NK-92 treated with Interleukin-12 subunit alpha and Interleukin-12 subunit beta, amount 100 ng/mL, for 24 hours (cell line): ENCODE data around the gene SCUBE1.

Experiments
- DNase-seq: peaks from one replicate; lab custom pipeline; 2025; lab: John Stamatoyannopoulos, UW

The SCUBE1 gene

GRCh38 chr22:43213962-43214361 lies 129.2 kb downstream of the SCUBE1 start:
- DNase-seq, result no peak

GRCh38 chr22:43213051-43213450 lies 130.1 kb downstream of the SCUBE1 start:
- no peak for DNase-seq

- DNase-seq, result no peak
Observed at GRCh38 chr22:43212434-43212952, 130.7 kb downstream of the SCUBE1 start.

GRCh38 chr22:43211941-43212433 lies 131.2 kb downstream of the SCUBE1 start:
- no peak for DNase-seq

- no peak for DNase-seq
Observed at GRCh38 chr22:43210631-43211515, 132.3 kb downstream of the SCUBE1 start.

GRCh38 chr22:43209971-43210370 lies 133.2 kb downstream of the SCUBE1 start:
- DNase-seq, result no peak

GRCh38 chr22:43209523-43209890 lies 133.7 kb downstream of the SCUBE1 start:
- no peak for DNase-seq

GRCh38 chr22:43208703-43209522 lies 134.3 kb downstream of the SCUBE1 start:
- DNase-seq, result no peak

- no peak for DNase-seq
Observed at GRCh38 chr22:43207849-43208702, 135.1 kb downstream of the SCUBE1 start.

- DNase-seq, result no peak
Observed at GRCh38 chr22:43207386-43207785, 135.8 kb downstream of the SCUBE1 start.

GRCh38 chr22:43206509-43207161 lies 136.5 kb downstream of the SCUBE1 start:
- no peak for DNase-seq

GRCh38 chr22:43205748-43206508 lies 137.2 kb downstream of the SCUBE1 start:
- no peak for DNase-seq

- DNase-seq, result no peak
Observed at GRCh38 chr22:43205261-43205691, 137.9 kb downstream of the SCUBE1 start.

- DNase-seq, result no peak
Observed at GRCh38 chr22:43203471-43203981, 139.6 kb downstream of the SCUBE1 start.

- no peak for DNase-seq
Observed at GRCh38 chr22:43202756-43203410, 140.3 kb downstream of the SCUBE1 start.

- no peak for DNase-seq
Observed at GRCh38 chr22:43202326-43202725, 140.8 kb downstream of the SCUBE1 start.

- DNase-seq, result no peak
Observed at GRCh38 chr22:43201486-43202219, 141.5 kb downstream of the SCUBE1 start.

GRCh38 chr22:43200555-43200954 lies 142.6 kb downstream of the SCUBE1 start:
- DNase-seq, result no peak

- no peak for DNase-seq
Observed at GRCh38 chr22:43200031-43200430, 143.1 kb downstream of the SCUBE1 start.
